GM18520 (cell line): ENCODE measurements around the gene IPO11.
"Not testable (repeated sequence)": the region's sequence is repeated elsewhere in the genome, so short reads cannot be mapped to it uniquely, and the experiment has no call there.

Source experiments
- ATAC-seq: cut with Tn5 transposase; IDR thresholded peaks from one replicate; pipeline ENCODE4 v1.9.1; 2021; ENCODE audit not compliant: unreplicated experiment

IPO11 gene

DNA sequence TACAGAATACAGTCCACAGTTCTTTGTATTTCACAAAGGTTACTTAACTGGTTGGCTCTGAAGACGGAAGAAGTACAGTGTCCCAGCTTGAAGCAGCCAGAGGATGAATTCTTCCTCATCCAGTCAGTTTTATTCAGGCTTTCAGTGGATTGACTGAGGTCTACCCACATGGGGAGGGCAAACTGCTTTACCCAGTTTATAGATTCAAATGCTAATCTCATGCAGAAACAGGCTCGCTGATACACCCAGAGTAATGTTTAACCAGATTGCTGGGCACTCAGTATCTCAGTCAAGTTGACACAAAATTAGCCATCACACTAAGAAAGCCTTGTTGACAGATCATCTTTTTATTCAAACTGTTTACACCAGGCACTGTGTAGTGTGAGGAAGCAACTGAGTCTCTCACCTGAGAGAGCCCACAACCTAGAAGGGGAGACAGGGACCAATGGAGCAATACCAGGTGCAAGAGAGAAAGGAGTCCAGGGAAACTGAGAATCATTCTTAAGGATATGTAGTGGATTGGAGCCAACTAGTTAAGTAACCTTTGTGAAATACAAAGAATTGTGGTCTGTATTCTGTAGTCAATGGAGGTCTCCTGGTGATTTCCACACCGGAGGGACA, 181.9 kb downstream of the IPO11 start:
- ATAC-seq: no peak

- no peak for ATAC-seq
Measured at GRCh38 chr5:62596096-62596495, 183.5 kb downstream of the IPO11 start.

DNA sequence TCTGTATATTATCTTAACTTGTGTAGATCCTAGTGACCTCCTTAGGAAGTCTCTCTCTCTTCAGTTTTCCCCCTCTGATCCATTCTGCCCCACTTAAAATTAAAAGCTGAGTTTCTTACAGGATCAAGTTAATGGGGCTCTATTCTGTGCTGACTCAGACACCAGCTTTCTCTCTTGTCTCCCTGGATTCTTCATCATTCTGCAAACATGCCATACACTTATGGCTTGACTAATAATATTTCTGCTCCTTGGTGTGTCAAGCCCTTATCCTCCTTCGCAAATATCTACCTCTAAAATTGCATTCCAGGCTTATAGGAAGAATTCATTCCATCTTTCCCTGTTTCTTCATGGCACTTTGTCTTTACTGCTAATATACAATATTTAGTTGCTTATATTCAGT, 184.1 kb downstream of the IPO11 start:
- no peak for ATAC-seq

DNA sequence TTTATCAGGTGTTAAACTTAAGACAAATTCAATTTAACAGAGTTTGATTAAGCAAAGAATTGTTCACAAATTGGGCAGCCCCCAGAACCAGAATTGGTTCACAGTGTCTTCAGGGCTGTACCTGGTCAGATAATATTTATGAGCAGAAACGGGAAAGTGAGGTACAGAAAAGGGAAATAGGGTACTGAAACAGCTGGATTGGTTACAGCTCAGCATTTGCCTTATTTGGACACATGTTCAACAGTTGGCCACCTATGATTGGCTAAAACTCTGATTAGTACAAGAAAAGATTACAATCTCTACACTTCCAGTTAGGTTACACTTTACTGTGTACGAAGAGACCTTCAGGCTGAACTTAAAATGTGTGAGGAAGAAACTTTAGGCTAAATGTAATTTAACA, 184.8 kb downstream of the IPO11 start:
- ATAC-seq: no peak

DNA sequence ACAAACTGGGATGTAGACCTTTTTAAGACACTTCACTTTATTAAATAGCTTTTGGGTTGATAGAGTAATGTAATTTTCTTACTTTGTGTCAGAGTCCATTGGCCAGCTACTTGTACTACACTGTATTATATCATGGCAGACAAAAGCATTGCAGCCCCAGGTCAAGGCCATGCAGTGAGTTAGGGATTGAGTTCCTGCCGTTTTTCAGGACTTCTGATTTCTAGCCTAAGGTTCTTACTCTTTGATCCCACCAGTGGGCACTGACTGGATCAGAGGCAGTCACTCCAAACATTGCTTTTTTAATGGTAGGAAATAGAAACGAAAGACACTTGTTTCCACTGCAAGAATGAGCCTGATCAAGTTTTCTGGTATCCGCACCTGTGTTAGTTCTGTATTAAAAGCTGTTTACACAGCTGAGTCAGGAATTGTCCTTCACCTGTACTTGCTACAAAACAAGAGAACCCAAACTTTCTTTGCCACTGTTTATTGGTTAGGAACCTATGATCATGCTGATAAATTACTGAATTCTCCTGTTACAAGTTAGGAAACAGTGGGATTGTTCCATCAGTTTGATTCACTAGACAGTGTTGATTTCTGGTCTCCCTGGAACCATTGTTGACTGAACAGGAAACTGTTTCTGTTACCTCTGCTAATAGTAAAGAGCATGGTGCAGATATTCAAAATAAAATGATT, 188.1 kb downstream of the IPO11 start:
- ATAC-seq: no peak

DNA sequence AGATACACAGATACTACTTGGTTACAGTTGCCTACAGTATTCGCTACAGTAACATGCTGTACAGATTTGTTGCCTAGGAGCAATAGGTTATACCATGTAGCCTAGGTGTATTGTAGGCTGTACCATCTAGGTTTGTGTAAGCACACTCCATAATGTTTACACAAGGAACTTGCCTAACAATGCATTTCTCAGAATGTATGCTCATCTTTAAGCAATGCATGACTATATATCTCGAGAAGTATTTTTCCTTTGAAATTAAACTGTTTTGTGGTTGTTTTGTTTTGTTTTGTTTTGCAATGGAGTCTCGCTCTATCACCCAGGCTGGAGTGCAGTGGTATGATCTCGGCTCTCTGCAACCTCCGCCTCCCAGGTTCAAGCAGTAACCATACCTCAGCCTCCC, 191.4 kb downstream of the IPO11 start:
- no peak for ATAC-seq

GRCh38 chr5:62605638-62606037, 193.1 kb downstream of the IPO11 start:
- no peak for ATAC-seq

DNA sequence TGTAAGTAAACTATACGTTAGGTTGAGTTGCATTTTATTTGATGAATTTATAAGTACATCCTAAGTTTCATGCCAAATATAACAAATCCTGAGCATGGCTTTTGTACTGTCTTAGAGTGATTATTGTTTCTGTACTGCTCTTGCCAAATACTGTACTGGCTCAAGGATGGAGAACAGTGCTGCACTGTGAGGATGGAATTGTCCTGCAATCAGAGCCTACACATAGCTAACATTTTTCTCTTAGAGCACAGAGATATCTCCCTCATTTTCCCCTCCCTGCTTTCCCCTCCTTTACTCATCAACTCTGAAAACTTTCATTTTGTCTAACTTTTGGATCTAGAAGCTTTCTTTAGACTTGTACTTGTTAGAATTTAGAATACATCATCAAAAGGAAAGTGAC, 194.3 kb downstream of the IPO11 start:
- no peak for ATAC-seq

GRCh38 chr5:62607615-62608014, 195.1 kb downstream of the IPO11 start:
- no peak for ATAC-seq

- ATAC-seq: no peak
Measured at GRCh38 chr5:62608529-62609511, 196.3 kb downstream of the IPO11 start.

GRCh38 chr5:62614355-62614754, 201.8 kb downstream of the IPO11 start:
- ATAC-seq: no peak

DNA sequence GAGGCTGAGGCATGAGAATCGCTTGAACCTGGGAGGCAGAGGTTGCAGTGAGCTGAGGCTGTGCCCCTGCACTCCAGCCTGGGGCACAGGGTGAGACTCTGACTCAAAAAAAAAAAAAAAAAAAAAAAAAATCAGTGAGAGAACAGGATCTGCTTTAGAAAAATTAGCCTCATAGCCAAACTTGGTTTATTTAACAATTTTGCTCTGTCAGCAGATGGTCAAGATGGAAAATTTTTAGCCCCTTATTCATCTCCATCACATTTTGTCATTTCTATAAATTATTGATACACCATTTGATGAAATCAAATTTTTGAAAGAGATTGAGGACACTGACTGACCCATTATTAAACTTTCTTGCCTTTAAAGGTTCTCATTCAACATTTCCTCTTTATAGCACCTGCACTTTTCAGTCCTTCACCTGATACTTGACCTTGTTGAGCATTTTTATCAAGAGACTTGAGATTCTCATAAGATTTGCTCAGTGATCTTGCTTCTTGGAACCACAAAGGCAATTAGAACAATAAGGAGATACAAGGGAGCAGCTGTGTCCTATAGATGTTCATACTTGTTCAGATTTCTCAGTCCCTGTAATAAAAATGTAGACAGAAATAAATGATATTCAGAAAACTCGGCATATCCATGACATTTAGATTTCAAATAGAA, 204.2 kb downstream of the IPO11 start:
- no peak for ATAC-seq

- ATAC-seq: no peak
Measured at GRCh38 chr5:62617943-62618342, 205.4 kb downstream of the IPO11 start.

- no peak for ATAC-seq
Measured at GRCh38 chr5:62620761-62621160, 208.2 kb downstream of the IPO11 start.

DNA sequence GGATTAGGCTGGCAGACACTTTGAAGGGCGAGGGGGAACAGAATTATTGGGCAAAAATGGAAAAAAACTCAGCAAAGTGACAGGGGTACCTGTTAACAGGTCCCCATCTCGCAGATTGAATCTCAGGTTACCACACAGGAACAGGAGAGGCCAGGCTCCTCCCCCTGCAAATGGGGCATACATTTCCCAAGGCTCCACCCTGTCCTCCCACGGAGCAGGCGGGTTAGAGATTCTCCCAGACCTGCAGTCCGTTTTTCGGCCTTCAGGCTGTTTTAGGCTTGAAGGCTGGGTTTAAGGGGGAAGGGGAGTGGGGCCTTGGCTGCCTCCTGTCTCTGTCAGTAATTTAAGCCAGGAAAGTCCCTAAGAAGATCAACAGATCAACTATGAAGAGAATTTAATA, 208.7 kb downstream of the IPO11 start:
- ATAC-seq: no peak

GRCh38 chr5:62623271-62623670, 210.7 kb downstream of the IPO11 start:
- ATAC-seq: no peak

DNA sequence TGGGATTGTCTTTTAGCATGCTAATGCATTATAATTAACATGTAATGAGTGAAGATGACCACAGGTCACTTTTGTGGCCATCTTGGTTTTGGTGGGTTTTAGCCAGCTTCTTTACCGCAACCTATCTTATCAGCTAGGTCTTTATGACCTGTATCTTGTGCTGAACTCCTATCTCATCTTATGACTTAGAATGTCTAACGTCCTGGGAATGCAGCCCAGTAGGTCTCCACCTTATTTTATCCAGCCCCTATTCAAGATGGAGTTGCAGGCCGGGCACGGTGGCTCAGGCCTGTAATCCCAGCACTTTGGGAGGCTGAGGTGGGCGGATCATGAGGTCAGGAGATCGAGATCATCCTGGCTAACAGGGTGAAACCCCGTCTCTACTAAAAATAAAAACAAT, 211.9 kb downstream of the IPO11 start:
- ATAC-seq: not testable (repeated sequence)

- no peak for ATAC-seq
Measured at GRCh38 chr5:62626534-62626933, 214.0 kb downstream of the IPO11 start.

- no peak for ATAC-seq
Measured at GRCh38 chr5:62627121-62627520, 214.6 kb downstream of the IPO11 start.

- no peak for ATAC-seq
Measured at GRCh38 chr5:62627901-62628300, 215.3 kb downstream of the IPO11 start.

GRCh38 chr5:62631909-62632580, 219.5 kb downstream of the IPO11 start:
- ATAC-seq: no peak
